Fibroblast of the aortic adventitia (primary cell): ENCODE measurements around the gene EML6. TPM values are rescaled to one million over a fixed set of nuclear protein-coding genes. Genes with fewer than 3 reads are reported as not detected.

Source experiments
- DNase-seq: peaks from one replicate; pipeline ENCODE4 v3.0.0-alpha.2; 2010; ENCODE audit warnings: low read depth
- H3K4me3 ChIP-seq: 2 replicates; pipeline ENCODE4 v1.5.1; 2011; ENCODE audit warnings: low read depth, mild to moderate bottlenecking, control low read depth, low read length, moderate library complexity
- total RNA-seq: library from RNA; depleted of rRNA; stranded (reverse); fragments of >200 nt; gene quantifications from 2 replicates; pipeline ENCODE4 v1.2.3, GENCODE V29; 2012; ENCODE audit warnings: low replicate concordance
- TF ChIP-seq, protein P1 (sequence below): IDR thresholded peaks from 2 replicates; pipeline ENCODE4 v1.5.1; 2011; ENCODE audit warnings: mild to moderate bottlenecking, low read length, control low read depth, inconsistent platforms; ENCODE audit not compliant: insufficient read depth

The EML6 gene
- total RNA-seq, 1 donor: 2.8 TPM

DNA sequence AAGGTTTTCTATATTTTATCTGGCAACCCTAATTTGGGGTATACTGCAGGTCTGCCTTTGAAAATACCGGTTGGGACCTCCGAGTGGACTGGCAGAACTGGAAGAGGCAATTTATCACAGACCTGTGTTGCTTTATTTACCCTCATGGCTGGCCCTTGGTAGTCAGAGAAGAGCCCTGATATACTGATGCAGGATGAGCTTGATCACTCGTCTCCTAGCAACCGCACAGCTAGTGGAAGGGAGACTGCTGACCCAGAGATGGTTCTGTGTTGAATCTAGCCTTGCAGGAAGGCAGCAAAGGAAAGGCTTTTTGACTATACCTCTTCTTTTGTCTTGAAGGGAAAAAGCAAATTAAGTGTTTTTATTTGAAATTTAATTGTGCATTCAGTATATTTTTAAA is 154.7 kb downstream of the EML6 start:
- H3K4me3 ChIP-seq: no peak overlapping the region
- TF ChIP-seq, protein P1, sequence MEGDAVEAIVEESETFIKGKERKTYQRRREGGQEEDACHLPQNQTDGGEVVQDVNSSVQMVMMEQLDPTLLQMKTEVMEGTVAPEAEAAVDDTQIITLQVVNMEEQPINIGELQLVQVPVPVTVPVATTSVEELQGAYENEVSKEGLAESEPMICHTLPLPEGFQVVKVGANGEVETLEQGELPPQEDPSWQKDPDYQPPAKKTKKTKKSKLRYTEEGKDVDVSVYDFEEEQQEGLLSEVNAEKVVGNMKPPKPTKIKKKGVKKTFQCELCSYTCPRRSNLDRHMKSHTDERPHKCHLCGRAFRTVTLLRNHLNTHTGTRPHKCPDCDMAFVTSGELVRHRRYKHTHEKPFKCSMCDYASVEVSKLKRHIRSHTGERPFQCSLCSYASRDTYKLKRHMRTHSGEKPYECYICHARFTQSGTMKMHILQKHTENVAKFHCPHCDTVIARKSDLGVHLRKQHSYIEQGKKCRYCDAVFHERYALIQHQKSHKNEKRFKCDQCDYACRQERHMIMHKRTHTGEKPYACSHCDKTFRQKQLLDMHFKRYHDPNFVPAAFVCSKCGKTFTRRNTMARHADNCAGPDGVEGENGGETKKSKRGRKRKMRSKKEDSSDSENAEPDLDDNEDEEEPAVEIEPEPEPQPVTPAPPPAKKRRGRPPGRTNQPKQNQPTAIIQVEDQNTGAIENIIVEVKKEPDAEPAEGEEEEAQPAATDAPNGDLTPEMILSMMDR: no peak
- no peak for DNase-seq

DNA sequence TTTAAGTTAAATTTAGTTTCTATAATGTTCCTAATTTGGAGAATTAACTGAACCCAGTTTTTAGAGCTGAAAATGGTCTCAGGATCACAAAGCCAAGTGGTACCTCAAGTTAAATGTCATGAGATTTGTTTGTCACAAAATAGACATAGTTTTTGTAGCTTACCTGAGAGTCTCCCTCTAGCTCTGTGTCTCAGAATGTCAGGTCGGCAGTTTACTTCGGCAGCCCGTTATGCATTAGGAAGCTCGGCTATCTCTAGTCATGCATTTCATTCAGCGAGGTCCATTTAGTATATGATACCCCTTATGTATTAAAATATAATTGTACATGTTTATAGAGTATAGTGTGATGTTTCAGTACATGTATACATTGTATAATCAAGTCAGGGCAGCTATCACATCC is 155.6 kb downstream of the EML6 start:
- no peak overlapping the region for H3K4me3 ChIP-seq
- TF ChIP-seq, protein P1: no peak
- no peak for DNase-seq

DNA sequence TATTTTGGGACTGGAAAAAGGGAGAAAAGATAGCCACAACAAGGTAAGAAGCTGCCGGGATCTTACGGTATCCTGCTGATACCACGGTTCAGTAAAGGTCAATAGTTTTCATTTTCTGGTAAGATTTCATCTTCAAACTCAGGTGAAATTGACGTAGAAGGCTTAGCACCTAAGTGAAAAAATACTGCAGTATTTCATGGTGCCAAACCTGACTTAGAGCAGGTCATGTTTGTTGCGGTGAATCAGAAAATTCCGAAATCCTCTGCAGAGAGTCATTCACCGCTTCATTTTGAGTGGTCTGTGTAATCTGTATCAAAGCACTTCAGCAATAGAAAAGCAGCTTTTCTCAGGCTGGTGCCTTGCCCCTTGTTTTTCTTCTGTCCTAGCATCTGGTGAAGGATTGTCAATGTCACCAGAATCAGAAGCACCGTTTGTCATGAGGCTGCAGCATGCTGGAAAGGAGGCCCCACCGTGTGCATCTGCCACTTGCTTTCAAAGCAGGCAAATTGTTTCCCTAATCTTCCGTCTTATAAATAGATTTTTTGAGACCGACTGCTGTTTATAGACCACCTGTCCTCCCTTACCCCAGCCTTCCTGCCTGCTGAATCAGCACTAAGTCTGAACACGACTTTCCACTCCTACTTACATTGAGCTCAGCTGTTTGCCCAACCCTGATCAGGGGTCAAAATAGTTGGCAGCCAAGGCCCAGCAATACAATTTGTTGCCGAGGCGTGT is 156.3 kb downstream of the EML6 start:
- DNase-seq: no peak
- H3K4me3 ChIP-seq: no peak overlapping the region
- TF ChIP-seq, protein P1: no peak

DNA sequence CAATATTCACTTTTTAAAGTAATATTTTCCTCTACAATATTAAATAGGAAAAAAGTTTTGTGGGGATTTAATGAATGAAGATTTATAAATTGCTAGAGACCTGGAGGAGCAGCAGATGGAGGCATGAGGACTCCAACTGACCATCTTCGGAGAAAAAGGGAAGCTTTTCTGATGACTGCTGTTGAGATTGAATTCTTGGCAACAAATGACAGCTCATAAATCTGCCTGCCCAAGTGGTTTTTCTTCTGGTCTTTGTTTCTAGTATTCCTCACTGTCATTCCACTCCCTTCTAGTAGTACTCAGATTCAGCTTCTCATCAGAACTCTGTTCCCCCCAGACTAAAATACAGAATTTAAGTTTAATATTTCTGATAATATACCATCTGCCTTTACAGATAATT is 157.0 kb downstream of the EML6 start:
- no peak for DNase-seq

DNA sequence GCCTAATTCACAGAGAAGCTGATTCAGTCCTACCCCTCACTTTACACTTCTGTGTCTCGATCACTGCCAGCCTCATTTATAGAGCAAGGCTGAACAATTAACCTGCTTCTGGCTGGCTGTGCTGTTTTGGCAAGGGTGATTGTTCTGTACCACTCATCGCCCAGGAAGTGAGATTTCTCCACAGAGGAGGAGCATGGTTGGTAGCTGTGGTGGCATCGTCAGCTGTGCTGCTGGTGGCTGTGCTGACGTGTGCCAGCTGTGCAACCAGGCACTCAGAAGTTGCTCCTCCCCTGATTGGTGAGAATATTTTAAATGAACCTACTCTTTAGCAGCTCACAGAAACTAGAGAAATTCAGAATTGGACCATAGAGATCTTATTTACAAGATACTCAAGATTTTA is 158.3 kb downstream of the EML6 start:
- no peak overlapping the region for H3K4me3 ChIP-seq
- no peak for DNase-seq
- TF ChIP-seq, protein P1: no peak

More for the DNA sequence above, 157.0 kb downstream of the EML6 start:
- TF ChIP-seq, protein P1: no peak
- H3K4me3 ChIP-seq: no peak overlapping the region

DNA sequence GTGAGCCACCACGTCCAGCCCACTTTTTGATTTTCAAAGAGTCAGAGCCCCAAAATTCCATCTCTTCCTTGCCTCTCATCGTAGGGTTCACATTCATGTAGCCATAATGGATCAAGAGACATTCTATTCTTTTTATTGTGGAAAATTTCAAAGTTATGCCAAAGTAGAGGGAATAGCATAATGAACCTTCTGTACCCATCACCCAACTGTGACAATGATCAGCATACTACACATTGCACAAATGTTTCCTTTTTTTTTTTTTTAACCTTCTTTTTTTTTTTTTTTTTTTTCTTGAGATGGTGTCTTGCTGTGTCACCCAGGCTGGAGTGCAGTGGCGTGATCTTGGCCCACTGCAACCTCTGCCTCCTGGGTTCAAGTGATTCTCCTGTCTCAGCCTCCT is 162.4 kb downstream of the EML6 start:
- no peak for DNase-seq
- TF ChIP-seq, protein P1: no peak

DNA sequence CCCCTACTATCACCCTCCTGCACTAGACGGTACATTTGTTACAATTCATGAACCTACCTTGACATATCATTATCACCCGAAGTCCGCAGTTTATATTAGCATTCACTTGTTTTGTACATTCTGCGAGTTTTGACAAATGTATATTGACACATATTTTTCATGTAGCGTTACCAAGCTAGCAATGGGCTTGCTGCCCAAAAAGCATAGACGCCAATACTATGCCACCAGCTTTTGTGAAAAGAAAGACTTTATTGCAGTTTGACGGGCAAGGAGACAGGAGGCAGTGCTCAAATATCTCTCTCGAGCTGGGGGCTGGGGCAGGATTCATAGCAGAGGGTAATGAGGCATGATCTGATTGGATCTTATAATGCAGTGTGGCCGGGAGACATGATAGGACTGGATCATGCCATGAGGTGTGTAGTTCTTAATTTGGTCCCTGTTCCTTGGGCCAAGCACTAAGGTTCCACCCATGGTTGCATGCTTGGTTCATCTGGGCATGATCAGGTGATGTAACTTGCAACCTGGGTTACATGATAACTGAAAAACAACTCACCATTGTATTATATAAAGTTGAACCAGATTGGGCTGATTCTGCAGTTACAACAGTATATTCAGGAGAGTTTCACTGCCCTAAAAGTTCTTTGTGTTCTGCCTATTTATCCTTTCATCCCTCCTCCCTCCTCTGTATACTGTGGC is 164.5 kb downstream of the EML6 start:
- TF ChIP-seq, protein P1: no peak
- DNase-seq: no peak
- no peak overlapping the region for H3K4me3 ChIP-seq

More for the DNA sequence above, 162.4 kb downstream of the EML6 start:
- H3K4me3 ChIP-seq: no peak overlapping the region
